HepG2 (cell line): ENCODE measurements around the gene RMI2. TPM values are rescaled to one million over a fixed set of nuclear protein-coding genes. Genes with fewer than 3 reads are reported as not detected.
A peak's percentile ranks its signal among the peaks of the same experiment; 100 is the strongest.

Experiments used
- ARID2 ChIP-seq: sonication (generic); formaldehyde crosslinking; IDR thresholded peaks from 2 replicates; pipeline ENCODE4 v1.8.1; 2022; ENCODE audit warnings: mild to moderate bottlenecking, missing genetic modification reagents, borderline replicate concordance
- PREB ChIP-seq: sonication (generic); formaldehyde crosslinking; IDR thresholded peaks from 2 replicates; pipeline ENCODE4 v1.4.0; 2020; ENCODE audit warnings: missing genetic modification reagents
- REXO4 ChIP-seq: sonication (generic); formaldehyde crosslinking; IDR thresholded peaks from 2 replicates; pipeline ENCODE4 v1.8.0; 2022; ENCODE audit warnings: missing genetic modification reagents, mild to moderate bottlenecking, borderline replicate concordance
- TEAD3 ChIP-seq: optimal IDR thresholded peaks from 2 replicates; pipeline ENCODE3; 2016; ENCODE audit warnings: borderline replicate concordance
- YEATS4 ChIP-seq: sonication (generic); formaldehyde crosslinking; IDR thresholded peaks from 2 replicates; pipeline ENCODE4 v1.4.0; 2020; ENCODE audit warnings: missing genetic modification reagents, borderline replicate concordance
- ZNF318 ChIP-seq: sonication (generic); formaldehyde crosslinking; IDR thresholded peaks from 2 replicates; pipeline ENCODE4 v1.4.0; 2020; ENCODE audit warnings: mild to moderate bottlenecking, missing genetic modification reagents
- ZNF33B ChIP-seq: sonication (generic); formaldehyde crosslinking; IDR thresholded peaks from 2 replicates; pipeline ENCODE4 v1.5.1; 2020; ENCODE audit warnings: mild to moderate bottlenecking, missing genetic modification reagents
- ZNF737 ChIP-seq: sonication (generic); formaldehyde crosslinking; IDR thresholded peaks from 2 replicates; pipeline ENCODE4 v1.5.0; 2020; ENCODE audit warnings: missing genetic modification reagents, mild to moderate bottlenecking, borderline replicate concordance
- ZNF878 ChIP-seq: sonication (generic); formaldehyde crosslinking; IDR thresholded peaks from 2 replicates; pipeline ENCODE4 v1.8.1; 2023; ENCODE audit warnings: mild to moderate bottlenecking, missing genetic modification reagents, moderate library complexity
- ZSCAN31 ChIP-seq: sonication (generic); formaldehyde crosslinking; IDR thresholded peaks from 2 replicates; pipeline ENCODE4 v1.5.0; 2020; ENCODE audit warnings: low read depth, mild to moderate bottlenecking, missing genetic modification reagents
- polyA plus RNA-seq, 8 experiments: library from polyadenylated mRNA; depleted of rRNA in 3 of 8; stranded (reverse) in 7 of 8; unstranded in 1 of 8; fragments of >200 nt; fragmentation: Illumina TruSeq in 4 of 8; extraction: Trizol in 4 of 8; gene quantifications; 2 replicates each; pipeline versions ENCODE4 v1.2.1 to v1.2.3, GENCODE V29; 2011 to 2016; ENCODE audit warnings: low read depth in 4 of 8, missing spikeins in 1 of 8, mixed read lengths in 1 of 8; ENCODE audit not compliant: insufficient read depth in 1 of 8
- total RNA-seq, 5 experiments: library from RNA; depleted of rRNA; stranded (reverse); fragments of >200 nt; fragmentation: Illumina TruSeq; extraction: Trizol; gene quantifications; 2 replicates each; pipeline ENCODE4 v1.2.3, GENCODE V29; 2016; ENCODE audit warnings: low read depth in 1 of 5
- TF ChIP-seq, protein P1 (sequence below), 2 experiments: IDR thresholded peaks; 2 replicates each; pipeline ENCODE4 v1.6.1; 2011 to 2012; ENCODE audit warnings: low read length in 2 of 2, borderline replicate concordance in 1 of 2, low read depth in 1 of 2, mild to moderate bottlenecking in 1 of 2, moderate library complexity in 1 of 2
- TF ChIP-seq, protein P2 (sequence below): sonication (generic); formaldehyde crosslinking; IDR thresholded peaks from 2 replicates; pipeline ENCODE4 v1.5.0; 2020; ENCODE audit warnings: mild to moderate bottlenecking, missing genetic modification reagents

The RMI2 gene
- total and polyA plus RNA-seq, 2 of the 13 experiments (the other 11 are each of a cell fraction or from before 2014, with no cell fraction given) = 24.5 to 55.7 TPM

DNA sequence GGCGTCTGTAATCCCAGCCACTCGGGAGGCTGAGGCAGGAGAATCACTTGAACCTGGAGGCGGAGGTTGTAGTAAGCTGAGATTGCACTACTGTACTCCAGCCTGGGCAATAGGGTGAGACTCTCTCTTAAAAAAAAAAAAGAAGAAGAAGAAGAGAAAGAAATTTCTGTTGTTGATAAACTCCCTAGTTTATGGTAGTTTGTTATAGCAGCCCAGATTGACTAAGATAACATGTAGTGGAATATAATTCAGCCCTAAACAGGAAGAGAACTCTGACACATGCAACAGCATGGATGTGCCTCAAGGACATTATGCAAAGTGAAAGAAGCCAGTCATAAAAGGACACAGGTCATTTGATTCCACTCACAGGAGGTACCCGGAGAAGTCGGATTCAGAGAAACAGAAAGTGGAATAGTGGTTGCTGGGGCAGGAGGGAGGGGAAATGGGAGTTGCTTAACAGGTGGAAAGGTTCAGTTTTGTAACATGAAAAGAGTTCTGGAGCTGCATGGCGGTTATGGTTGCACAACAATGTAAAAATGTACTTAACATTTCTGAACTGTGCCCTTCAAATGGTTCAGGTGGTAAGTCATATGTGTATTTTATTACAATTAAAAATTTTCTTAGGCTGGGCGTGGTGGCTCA lies 38.1 kb upstream of the RMI2 start (continued):
- no peak for TF ChIP-seq ZNF318 (CRISPR knock-in tag)
- no peak; the same call in 1 of the 2 replicates for TF ChIP-seq ZNF878 (CRISPR knock-in tag)
- peak; percentile 60; the same call in 1 of the 2 replicates for TF ChIP-seq YEATS4 (CRISPR knock-in tag)
- peak; percentile 95; the same call in 1 of the 2 replicates for TF ChIP-seq ARID2 (CRISPR knock-in tag)
- TF ChIP-seq, protein P1, sequence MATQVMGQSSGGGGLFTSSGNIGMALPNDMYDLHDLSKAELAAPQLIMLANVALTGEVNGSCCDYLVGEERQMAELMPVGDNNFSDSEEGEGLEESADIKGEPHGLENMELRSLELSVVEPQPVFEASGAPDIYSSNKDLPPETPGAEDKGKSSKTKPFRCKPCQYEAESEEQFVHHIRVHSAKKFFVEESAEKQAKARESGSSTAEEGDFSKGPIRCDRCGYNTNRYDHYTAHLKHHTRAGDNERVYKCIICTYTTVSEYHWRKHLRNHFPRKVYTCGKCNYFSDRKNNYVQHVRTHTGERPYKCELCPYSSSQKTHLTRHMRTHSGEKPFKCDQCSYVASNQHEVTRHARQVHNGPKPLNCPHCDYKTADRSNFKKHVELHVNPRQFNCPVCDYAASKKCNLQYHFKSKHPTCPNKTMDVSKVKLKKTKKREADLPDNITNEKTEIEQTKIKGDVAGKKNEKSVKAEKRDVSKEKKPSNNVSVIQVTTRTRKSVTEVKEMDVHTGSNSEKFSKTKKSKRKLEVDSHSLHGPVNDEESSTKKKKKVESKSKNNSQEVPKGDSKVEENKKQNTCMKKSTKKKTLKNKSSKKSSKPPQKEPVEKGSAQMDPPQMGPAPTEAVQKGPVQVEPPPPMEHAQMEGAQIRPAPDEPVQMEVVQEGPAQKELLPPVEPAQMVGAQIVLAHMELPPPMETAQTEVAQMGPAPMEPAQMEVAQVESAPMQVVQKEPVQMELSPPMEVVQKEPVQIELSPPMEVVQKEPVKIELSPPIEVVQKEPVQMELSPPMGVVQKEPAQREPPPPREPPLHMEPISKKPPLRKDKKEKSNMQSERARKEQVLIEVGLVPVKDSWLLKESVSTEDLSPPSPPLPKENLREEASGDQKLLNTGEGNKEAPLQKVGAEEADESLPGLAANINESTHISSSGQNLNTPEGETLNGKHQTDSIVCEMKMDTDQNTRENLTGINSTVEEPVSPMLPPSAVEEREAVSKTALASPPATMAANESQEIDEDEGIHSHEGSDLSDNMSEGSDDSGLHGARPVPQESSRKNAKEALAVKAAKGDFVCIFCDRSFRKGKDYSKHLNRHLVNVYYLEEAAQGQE (IDR thresholded peaks at IDR 0.05; ENCODE audit: borderline replicate concordance in 1 of 2, low read depth in 1 of 2, low read length in 2 of 2) = peak in 1 of 2 experiments; percentile 41; a peak in 1 of 4 replicates
- no peak for TF ChIP-seq REXO4 (CRISPR knock-in tag)
- peak; percentile 69 for TF ChIP-seq TEAD3
- TF ChIP-seq ZNF737 (CRISPR knock-in tag) = no peak
- TF ChIP-seq, protein P2, sequence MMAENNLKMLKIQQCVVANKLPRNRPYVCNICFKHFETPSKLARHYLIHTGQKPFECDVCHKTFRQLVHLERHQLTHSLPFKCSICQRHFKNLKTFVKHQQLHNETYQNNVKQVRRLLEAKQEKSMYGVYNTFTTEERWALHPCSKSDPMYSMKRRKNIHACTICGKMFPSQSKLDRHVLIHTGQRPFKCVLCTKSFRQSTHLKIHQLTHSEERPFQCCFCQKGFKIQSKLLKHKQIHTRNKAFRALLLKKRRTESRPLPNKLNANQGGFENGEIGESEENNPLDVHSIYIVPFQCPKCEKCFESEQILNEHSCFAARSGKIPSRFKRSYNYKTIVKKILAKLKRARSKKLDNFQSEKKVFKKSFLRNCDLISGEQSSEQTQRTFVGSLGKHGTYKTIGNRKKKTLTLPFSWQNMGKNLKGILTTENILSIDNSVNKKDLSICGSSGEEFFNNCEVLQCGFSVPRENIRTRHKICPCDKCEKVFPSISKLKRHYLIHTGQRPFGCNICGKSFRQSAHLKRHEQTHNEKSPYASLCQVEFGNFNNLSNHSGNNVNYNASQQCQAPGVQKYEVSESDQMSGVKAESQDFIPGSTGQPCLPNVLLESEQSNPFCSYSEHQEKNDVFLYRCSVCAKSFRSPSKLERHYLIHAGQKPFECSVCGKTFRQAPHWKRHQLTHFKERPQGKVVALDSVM = peak; percentile 76
- TF ChIP-seq ZSCAN31 (CRISPR knock-in tag) = 0 out of 2 replicates have a peak, but pooled peaks have one; percentile 49
- no peak for TF ChIP-seq PREB (CRISPR knock-in tag)
- no peak for TF ChIP-seq ZNF33B (CRISPR knock-in tag)
